Measurements from ENCODE around the gene OPTC.

Gene OPTC

GRCh38 chr1:203539831-203540546, 46.0 kb downstream of the OPTC start:
- TF ChIP-seq CTCF (IDR thresholded peaks at IDR 0.05; ENCODE audit: low read length, missing control alignments) = no peak
- no peak overlapping the region for H3K4me3 ChIP-seq (replicated peaks; ENCODE audit: low read depth, low read length)
- DNase-seq (ENCODE audit: low read depth) = no peak

GRCh38 chr1:203544485-203544884, 50.5 kb downstream of the OPTC start:
- no peak for TF ChIP-seq CTCF (IDR thresholded peaks at IDR 0.05; ENCODE audit: low read length, missing control alignments)
- no peak overlapping the region for H3K4me3 ChIP-seq (replicated peaks; ENCODE audit: low read depth, low read length)
- DNase-seq (ENCODE audit: low read depth) = no peak

GRCh38 chr1:203544978-203545816, 51.2 kb downstream of the OPTC start:
- no peak for DNase-seq (ENCODE audit: low read depth)
- TF ChIP-seq CTCF (IDR thresholded peaks at IDR 0.05; ENCODE audit: low read length, missing control alignments) = no peak
- H3K4me3 ChIP-seq (replicated peaks; ENCODE audit: low read depth, low read length) = no peak overlapping the region

- H3K4me3 ChIP-seq (replicated peaks; ENCODE audit: low read depth, low read length) = no peak overlapping the region
- no peak for DNase-seq (ENCODE audit: low read depth)
- TF ChIP-seq CTCF (IDR thresholded peaks at IDR 0.05; ENCODE audit: low read length, missing control alignments) = no peak
Observed at GRCh38 chr1:203546274-203546673, 52.3 kb downstream of the OPTC start.

GRCh38 chr1:203547147-203547546, 53.2 kb downstream of the OPTC start:
- TF ChIP-seq CTCF (IDR thresholded peaks at IDR 0.05; ENCODE audit: low read length, missing control alignments) = no peak
- no peak for DNase-seq (ENCODE audit: low read depth)
- H3K4me3 ChIP-seq (replicated peaks; ENCODE audit: low read depth, low read length) = no peak overlapping the region

GRCh38 chr1:203547771-203548421, 53.9 kb downstream of the OPTC start:
- no peak for DNase-seq (ENCODE audit: low read depth)
- TF ChIP-seq CTCF (IDR thresholded peaks at IDR 0.05; ENCODE audit: low read length, missing control alignments) = no peak
- no peak overlapping the region for H3K4me3 ChIP-seq (replicated peaks; ENCODE audit: low read depth, low read length)

All from fibroblast of pulmonary artery (primary cell).